GM21528 (cell line): ENCODE data around the gene PRDM15.
"Not testable (repeated sequence)": the region's sequence is repeated elsewhere in the genome, so short reads cannot be mapped to it uniquely, and the experiment has no call there.

Source experiments
- ATAC-seq: cut with Tn5 transposase; IDR thresholded peaks from one replicate; pipeline ENCODE4 v1.9.1; 2021; ENCODE audit warnings: mild to moderate bottlenecking, moderate library complexity; ENCODE audit not compliant: unreplicated experiment, low FRiP score

The PRDM15 gene

GRCh38 chr21:41786509-41786987, 92.6 kb downstream of the PRDM15 start:
- no peak for ATAC-seq

- ATAC-seq = not testable (repeated sequence)
Measured at GRCh38 chr21:41785262-41785661, 93.9 kb downstream of the PRDM15 start.

- no peak for ATAC-seq
Measured at GRCh38 chr21:41784456-41785102, 94.6 kb downstream of the PRDM15 start.

GRCh38 chr21:41783476-41784180, 95.5 kb downstream of the PRDM15 start:
- ATAC-seq = no peak

GRCh38 chr21:41781050-41781410, 98.1 kb downstream of the PRDM15 start:
- ATAC-seq = no peak

GRCh38 chr21:41780337-41781049, 98.7 kb downstream of the PRDM15 start:
- no peak for ATAC-seq

GRCh38 chr21:41779659-41780058, 99.5 kb downstream of the PRDM15 start:
- no peak for ATAC-seq

GRCh38 chr21:41778930-41779600, 100.1 kb downstream of the PRDM15 start:
- ATAC-seq = no peak

GRCh38 chr21:41777951-41778815, 101.0 kb downstream of the PRDM15 start:
- ATAC-seq = no peak

- no peak for ATAC-seq
Measured at GRCh38 chr21:41776778-41777177, 102.4 kb downstream of the PRDM15 start.

- ATAC-seq = no peak
Measured at GRCh38 chr21:41775149-41775472, 104.0 kb downstream of the PRDM15 start.

- ATAC-seq = no peak
Measured at GRCh38 chr21:41774467-41775148, 104.5 kb downstream of the PRDM15 start.

GRCh38 chr21:41772351-41773080, 106.6 kb downstream of the PRDM15 start:
- no peak for ATAC-seq

- no peak for ATAC-seq
Measured at GRCh38 chr21:41771625-41771945, 107.6 kb downstream of the PRDM15 start.

- ATAC-seq = no peak
Measured at GRCh38 chr21:41770901-41771624, 108.1 kb downstream of the PRDM15 start.

GRCh38 chr21:41769933-41770332, 109.2 kb downstream of the PRDM15 start:
- ATAC-seq = no peak

- ATAC-seq = no peak
Measured at GRCh38 chr21:41769521-41769920, 109.6 kb downstream of the PRDM15 start.

- no peak for ATAC-seq
Measured at GRCh38 chr21:41769111-41769510, 110.0 kb downstream of the PRDM15 start.
